GM19468 (cell line): ENCODE data around the gene CNN2.

ENCODE experiments used
- ATAC-seq: cut with Tn5 transposase; IDR thresholded peaks from one replicate; pipeline ENCODE4 v1.9.1; 2021; ENCODE audit warnings: mild to moderate bottlenecking, moderate library complexity, moderate number of reproducible peaks; ENCODE audit not compliant: unreplicated experiment; ENCODE audit errors: extremely low read depth

CNN2 gene

GRCh38 chr19:1063030-1063908 lies 36.9 kb downstream of the CNN2 start:
- ATAC-seq = no peak

- ATAC-seq = no peak
These were observed 37.7 kb downstream of the CNN2 start for GRCh38 chr19:1063909-1064660.

- no peak for ATAC-seq
These were observed 38.5 kb downstream of the CNN2 start for GRCh38 chr19:1064661-1065605.

DNA sequence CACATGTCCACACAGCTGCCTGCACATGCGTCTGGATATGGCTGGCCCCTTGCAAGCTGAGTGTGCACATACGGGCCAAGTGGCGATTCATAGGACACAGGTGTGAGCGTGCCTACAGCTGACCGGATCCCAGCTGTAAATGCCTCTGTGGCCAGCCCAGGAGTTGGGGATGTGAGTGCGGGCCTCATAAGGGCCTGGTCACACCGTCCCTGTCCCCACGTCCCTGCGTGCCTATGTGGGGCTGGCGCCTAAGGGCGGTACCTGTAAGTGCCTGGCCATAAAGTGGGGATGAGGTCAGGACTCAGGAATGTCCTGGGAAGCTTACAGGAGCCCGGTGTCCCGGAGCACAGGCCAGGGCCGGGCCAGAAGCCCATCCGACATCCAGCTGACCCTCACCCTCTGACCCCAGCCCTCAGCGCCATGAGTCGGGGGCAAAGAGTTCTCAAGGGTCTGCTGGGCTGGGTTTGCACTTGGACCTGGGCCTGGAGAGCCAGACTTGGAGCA lies 39.2 kb downstream of the CNN2 start:
- ATAC-seq = no peak

DNA sequence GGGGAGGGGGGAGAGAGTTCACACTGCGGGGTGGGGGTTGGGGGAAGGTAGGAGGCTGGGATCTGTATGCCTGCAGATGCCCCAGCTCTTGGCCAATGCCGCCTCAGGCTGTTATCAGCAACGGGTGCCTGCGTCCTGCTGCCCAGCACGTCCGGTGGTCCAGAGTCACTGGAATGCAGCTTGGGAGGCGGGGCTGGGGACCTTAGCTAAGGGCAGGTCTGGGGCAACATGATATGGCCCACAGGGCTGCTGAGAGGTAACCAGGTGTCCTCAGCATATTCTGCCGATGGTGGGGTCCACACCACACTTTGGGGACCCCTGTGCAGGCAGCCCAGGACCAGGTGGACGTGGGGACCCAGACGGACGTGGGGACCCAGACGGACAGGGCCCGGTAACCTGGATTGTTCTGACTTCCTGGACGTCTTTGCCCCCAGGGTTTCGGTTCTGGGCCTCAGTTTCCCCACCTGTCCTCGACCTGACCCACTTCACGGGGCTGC lies 39.9 kb downstream of the CNN2 start:
- ATAC-seq = no peak

DNA sequence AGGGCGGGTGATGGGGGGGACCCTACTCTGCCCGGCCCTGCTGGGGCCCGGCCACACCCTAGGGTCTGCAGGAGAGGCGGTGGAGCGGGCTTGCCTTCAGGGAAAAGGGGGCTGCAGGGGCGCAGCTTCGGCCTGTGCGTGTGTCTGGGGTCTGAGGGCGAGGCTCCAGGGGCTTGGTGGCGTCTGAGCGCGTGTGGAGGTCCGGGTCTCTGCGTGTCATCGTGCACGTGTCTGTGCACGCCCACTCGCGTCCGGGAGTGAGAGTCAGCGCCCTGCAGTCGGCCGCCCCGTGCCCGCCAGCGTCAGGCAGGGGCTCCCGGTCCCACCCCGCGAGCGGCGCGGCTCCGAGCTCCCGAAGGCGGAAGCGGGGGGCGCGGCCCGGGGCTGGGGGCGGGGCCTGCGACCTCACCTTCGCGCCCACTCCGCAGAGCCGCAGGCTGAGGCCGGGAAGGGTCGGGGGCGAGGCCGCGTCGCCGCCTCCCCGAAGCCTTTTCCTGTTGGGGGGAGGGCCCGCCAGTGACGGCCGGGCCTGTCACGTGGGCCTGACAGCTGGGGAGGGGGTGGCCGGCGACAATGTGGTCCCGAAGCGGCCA lies 40.4 kb downstream of the CNN2 start, which contains the start of gene ARHGAP45:
TSS of gene ARHGAP45 (plus strand) at position 420 of the 593 bp plus-strand sequence. CDS start 239 bp downstream, outside the sequence.
- no peak for ATAC-seq

- ATAC-seq = no peak
These were observed 41.0 kb downstream of the CNN2 start for GRCh38 chr19:1067341-1067957.

DNA sequence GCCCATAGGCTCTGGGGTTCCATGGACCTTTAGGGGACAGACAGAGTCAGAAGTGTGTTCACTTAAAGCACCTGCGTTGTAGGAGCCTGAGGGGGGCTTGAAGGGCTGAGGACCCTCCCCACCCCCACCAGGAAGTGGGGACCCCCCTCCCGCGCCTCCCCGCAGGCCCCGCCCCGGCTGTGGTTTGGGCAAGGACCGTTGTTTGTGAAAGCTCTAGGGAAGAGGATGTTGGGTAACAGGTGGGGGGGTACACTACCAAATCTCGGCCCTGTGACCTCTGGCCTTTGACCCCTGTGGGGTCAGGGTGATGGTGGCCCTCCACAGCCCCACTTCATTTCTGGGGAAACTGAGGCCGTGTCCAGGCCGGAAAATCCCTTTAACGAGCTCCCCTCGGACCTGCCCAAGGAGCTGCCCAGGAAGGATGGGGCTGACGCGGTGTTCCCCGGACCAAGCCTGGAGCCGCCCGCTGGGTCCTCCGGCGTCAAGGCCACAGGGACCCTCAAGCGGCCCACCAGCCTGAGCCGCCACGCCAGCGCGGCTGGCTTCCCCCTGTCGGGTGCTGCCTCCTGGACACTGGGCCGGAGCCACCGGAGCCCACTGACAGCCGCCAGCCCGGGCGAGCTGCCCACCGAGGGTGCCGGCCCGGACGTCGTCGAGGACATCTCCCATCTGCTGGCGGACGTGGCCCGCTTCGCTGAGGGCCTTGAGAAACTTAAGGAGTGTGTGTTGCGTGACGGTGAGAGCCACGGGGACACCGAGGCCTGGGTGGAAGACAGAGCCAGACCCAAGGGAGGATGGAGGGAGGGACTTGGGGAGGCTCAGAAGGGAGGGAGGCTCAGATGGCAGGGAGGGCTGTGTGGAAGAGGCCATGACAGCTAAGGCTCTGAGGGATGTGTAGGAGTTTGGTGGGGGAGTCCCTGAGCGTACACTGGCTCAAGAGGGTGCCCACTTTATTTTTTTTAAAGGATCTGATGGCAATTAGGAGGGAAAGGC lies 41.9 kb downstream of the CNN2 start:
- no peak for ATAC-seq

- no peak for ATAC-seq
These were observed 42.8 kb downstream of the CNN2 start for GRCh38 chr19:1069009-1069779.

DNA sequence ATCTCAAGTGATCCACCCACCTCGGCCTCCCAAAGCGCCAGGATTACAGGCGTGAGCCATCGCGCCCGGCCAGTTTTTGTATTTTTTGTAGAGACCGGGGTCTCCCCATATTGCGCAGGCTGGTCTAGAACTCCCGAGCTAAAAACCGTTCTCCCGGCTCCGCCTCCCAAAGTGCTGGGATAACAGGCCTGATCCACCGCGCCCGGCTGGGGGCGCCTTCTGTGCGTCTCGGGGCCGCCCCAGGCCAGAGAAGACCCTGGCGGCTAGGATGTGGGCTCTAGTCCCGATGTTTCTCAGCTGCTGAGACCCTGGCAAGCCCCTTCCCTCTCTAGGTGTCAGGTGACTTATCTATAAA lies 44.1 kb downstream of the CNN2 start:
- no peak for ATAC-seq

DNA sequence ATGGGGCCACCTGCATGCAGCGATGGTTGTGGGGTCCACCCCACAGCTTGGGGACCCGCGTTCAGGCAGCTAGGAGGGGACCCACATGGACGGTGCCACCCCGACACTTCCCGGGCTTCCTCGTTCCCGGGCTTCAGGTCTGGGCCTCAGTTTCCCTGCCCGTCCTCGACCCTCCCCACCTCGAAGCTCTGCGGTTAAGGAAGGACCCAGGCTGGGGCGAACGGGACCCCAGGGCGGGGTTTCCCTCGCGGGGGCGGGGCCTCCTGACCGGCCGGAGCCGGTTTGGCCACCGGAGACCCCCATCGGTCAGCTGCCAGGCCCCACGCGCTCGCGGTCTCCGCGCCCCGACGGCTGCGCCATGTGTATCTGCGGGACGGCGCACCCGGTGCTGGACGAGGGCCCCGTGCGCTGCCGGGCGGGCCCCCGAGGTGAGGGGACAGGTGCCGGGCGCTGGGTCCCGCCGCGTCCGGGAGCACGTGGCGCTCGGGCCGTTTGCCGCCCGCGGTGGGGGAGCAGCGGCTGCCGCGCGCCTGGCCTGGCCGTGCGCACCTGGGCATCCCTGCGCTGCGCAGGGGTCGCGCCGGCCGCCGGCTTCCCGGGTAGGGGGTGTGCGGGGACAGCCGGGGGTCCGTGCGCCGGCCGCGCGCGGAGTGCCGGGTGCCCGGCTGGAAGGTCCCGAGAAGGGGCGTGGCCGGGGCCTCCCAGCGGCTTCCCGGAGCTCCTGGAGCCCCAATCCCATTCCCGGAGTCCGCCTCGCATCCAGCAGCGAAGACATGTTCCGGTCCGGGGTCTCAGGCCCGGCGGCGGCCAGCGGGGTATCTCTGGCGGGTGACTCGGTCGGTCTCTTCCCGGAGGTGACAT lies 44.8 kb downstream of the CNN2 start:
- ATAC-seq = no peak

GRCh38 chr19:1072371-1073015 lies 46.1 kb downstream of the CNN2 start:
- no peak for ATAC-seq

GRCh38 chr19:1073063-1073955 lies 46.9 kb downstream of the CNN2 start:
- no peak for ATAC-seq

DNA sequence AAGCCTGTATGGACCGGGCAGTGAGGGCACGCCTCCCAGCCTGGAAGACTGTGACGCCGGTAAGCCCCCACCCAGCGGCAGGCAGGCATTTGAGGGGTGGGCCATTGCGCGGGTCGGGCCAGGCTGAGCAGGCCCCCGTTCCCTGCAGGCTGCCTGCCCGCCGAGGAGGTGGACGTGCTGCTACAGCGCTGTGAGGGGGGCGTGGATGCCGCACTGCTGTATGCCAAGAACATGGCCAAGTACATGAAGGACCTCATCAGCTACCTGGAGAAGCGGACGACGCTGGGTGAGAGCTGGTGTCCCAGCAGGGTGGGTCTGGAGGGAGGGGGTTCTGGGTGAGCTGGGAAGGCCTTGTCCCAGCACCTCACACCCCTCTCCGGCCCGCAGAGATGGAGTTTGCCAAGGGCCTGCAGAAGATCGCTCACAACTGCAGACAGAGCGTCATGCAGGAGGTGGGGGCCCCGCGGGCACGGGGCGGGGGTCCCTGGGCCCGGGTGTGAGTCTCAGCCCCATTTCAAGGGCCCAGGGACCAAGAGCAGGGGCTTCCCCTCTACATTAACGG lies 47.6 kb downstream of the CNN2 start:
- ATAC-seq = no peak
